C4-2B (cell line): ENCODE measurements around the gene KRT79.

Experiments used
- H3K27ac ChIP-seq: fragments of 450-650 bp; 2 replicates; pipeline ENCODE4 v1.5.1; 2017
- CTCF ChIP-seq: fragments of 450-650 bp; conservative IDR thresholded peaks from 2 replicates; pipeline ENCODE4 v1.5.1; 2017; ENCODE audit warnings: mild to moderate bottlenecking
- ZFX ChIP-seq: fragments of 450-650 bp; IDR thresholded peaks from 2 replicates; pipeline ENCODE4 v1.6.1; 2017

KRT79 gene

DNA sequence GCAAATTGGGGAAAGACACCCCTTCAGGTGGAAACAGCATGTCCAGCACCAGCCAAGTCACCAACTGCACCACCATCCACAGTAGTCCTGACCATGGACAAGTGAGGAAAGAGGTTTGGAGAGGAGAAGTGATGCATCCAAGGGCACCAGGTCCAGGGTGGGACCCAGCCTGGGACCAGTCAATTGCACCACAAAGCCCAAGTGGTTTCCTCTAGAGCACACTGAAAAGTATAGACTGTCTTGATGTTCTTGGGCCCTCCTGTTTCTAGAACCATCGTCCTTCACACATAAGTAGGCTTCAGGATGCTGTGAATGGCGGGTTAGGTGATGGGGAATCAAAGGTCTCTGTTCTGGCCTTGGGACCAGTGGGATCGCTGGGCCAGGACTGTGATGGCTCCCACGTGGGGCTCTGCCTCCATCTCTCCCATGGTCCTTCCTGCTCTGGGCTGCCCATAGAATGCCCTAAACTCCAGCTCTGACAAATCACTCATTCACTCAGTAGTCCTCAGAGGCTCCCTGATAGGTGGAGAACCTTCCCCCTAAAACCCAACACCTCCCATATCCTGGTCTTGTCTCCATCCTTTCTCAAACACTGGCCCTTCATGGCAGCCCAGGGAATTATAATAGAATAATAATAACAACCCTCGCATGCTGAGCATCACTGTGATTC is 9.2 kb downstream of the KRT79 start:
- TF ChIP-seq CTCF (no peak), ZFX (no peak)
- H3K27ac ChIP-seq: no peak overlapping the region

DNA sequence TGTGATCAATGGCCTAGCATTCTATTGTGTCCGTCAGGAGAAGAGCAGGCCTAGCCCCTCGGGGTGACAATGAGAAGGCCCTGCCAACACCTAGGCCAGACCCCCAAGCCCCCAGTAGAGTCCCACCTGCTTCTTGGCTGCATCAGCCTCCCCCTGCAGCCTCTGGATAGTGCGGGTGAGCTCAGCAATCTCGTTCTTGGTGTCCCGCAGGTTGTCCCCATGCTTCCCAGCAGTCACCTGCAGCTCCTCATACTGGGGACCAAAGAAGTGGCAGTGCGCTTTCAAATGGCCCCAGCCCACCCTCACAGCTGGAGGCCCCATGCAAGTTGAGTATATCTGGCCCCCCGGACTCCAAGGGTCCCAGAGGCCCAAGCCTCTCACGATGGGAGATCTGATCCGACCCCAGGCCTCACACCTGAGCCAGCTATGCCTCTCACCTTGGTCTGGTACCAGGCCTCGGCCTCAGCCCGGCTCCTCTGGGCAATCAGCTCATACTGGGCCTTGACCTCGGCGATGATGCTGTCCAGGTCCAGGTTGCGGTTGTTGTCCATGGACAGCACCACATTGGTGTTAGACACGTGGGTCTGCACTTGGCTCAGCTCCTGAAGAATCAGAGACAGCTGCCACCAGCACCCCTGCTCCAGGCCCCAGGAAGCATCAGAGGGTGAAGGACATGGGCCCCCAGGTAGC is 10.2 kb downstream of the KRT79 start:
- no peak overlapping the region for H3K27ac ChIP-seq
- no peak for TF ChIP-seq CTCF
- TF ChIP-seq ZFX: no peak

GRCh38 chr12:52822771-52823510 is 11.2 kb downstream of the KRT79 start:
- no peak overlapping the region for H3K27ac ChIP-seq
- no peak for TF ChIP-seq CTCF

GRCh38 chr12:52821826-52822660 is 12.1 kb downstream of the KRT79 start:
- TF ChIP-seq CTCF (no peak), ZFX (no peak)
- no peak overlapping the region for H3K27ac ChIP-seq

DNA sequence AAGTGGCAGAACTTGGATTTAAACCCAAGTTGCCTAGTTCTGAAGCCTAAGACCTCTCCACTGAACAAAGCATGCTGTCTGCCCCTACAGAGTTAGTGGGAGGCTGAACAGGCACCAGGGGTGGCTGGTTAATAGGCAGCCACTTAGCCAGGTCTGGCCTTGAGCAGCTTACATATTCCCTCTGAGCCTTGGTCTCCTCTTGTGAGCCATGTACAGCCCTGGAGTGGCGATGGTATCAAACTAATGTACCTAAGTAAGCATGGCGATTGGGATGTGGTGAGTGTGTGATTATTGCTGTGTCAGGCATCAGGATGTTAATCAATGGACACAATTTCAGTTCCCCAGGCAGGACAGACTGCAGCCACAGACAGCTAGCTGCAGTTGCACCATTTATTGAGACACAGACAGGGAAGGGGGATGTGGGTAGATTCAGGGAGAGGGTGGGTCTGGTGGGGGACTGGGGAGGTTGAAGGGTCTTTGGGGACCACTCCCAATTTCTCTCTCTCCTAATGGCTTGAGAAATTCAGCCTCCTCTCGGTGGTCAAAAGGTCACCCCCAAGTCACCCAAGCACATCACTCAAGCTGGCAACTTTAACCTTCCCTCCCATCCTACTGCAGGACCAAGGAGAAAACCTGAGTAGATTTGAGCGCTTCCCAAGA is 12.9 kb downstream of the KRT79 start:
- no peak overlapping the region for H3K27ac ChIP-seq
- TF ChIP-seq CTCF: no peak
- TF ChIP-seq ZFX: no peak

- no peak for TF ChIP-seq CTCF
- no peak for TF ChIP-seq ZFX
- no peak overlapping the region for H3K27ac ChIP-seq
These were observed 13.6 kb downstream of the KRT79 start for GRCh38 chr12:52820521-52820920.
